ENCODE data around the gene EPB41L2.
"Not testable (repeated sequence)": the region's sequence is repeated elsewhere in the genome, so short reads cannot be mapped to it uniquely, and the experiment has no call there.

Gene EPB41L2

DNA sequence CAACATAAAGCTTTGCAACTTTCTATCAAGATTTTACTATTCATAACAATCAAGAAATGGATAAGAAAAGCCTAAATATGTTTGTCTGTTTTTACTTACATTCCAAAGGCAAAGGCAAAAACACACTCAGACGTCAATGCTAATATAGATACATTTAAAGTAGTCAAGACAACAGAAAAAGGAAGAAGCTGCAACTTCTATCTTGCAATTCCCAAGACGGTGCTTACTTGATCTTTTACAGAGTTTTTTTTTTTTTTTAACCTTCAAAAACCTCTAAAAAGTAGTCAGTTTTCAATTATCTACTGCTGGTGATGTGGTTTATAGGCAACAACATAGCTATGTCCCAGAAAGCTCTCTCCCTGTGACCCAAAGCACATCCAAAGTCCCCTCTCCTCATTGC is 58.1 kb downstream of the EPB41L2 start:
- in situ Hi-C loops (cut with HindIII; ENCODE audit: low sequenced_read_pairs): no loop called here

DNA sequence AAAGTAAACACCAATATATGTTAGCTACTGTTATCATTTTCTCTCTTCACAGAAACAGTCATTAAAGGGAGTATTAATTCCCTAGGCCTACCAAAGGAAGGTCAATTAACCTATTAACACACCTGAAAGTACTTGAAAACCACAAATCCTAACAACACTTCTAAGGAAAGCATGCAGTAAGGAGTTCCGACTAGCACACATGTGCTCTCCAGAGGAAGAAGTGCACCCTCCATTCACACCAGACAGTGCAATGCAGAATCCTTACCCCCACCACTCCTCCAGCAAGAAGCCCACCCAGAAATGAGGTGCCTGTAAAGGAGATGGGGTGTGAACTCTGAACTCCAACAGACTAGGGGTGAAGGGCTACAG is 58.7 kb downstream of the EPB41L2 start:
- in situ Hi-C loops (cut with HindIII; ENCODE audit: low sequenced_read_pairs): no loop called here

DNA sequence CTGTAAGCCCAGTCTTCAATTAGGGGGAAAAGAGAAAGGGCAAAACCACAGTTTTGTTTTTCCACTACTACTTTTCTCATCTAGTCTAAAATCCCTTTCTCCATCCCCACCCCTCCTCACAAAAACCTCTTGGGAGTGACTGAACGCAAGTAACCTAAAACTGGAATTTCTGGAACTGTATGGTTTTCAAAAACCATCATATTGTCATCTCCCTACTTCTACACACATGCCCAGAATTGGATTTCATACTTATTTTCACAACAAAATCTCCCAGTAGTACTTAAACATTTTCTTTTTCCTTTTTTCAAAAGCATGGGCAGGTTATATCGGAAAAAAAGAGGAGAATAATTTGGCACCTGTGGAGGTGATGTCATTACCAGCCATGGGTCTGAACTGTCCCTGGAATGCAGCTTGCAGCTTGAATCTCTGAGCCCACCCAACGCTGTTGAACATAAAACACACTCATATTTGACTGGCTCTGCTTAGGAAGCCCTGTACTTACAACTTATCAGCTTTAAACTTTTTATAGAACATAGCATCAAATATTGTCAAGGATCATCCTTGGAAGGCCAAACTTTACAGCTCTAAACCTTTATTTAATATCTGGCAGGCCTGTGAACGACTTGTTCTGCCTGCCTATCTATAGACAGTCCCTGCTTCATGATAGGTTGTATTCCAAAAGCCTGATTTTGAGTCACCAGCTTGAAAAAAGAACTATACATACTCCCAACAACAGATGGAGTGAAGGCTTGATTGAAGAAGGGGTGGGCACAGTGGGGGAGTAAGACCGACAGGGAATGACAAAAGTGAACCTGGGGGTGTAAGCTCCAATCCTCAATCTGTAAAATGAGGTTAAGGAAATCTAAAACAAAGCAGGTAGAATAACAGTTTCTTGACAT is 59.3 kb downstream of the EPB41L2 start:
- in situ Hi-C loops (cut with HindIII; ENCODE audit: low sequenced_read_pairs): no loop called here

DNA sequence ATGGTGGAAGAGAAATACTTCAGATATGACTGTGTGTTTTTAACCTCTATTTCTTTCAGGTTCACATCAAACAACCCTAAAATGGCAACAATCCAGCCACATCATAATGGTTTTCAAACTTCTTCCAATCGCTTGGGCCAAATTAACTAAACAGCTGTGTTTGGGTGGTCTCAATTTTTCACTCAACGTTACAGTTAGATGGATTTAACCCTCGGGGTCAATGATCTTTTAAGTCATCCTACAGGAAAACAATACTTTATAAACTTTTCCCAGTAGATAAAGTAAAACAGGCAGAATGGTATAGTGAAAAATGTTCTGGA is 60.4 kb downstream of the EPB41L2 start:
- in situ Hi-C loops (cut with HindIII; ENCODE audit: low sequenced_read_pairs): no loop called here

DNA sequence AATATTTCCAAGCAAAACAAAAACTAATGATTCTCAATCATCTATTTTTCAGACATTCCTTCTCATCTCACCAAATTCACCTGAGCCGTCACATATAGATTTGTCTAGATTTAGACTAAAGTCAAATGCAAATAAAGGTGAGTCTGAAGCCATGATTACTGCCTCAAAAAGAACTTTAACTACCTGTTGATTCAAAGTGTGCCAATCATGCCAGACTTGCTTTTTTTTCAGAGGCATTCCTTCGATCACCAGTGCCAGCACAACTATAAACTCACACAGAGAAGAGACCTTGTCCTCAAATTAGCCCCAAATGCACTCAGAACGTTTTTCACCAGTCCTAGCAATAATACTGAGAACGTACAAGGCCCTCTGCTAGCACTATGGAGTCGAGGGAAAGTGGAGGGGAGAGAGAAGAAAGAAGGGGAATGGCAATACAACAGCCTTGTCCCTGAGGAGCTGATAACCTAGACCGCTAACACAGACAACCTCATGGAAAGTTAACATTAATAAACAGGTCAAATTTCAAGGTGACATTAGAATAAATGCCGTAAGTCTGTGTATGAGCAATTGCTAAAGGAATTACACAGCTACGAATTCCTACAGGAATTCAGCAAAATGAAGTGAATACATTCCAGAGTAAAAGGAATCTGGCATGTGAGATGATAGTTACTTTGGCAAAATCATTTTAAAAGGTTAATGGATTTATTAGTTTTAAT is 60.9 kb downstream of the EPB41L2 start:
- in situ Hi-C loops (cut with HindIII; ENCODE audit: low sequenced_read_pairs): no loop called here

DNA sequence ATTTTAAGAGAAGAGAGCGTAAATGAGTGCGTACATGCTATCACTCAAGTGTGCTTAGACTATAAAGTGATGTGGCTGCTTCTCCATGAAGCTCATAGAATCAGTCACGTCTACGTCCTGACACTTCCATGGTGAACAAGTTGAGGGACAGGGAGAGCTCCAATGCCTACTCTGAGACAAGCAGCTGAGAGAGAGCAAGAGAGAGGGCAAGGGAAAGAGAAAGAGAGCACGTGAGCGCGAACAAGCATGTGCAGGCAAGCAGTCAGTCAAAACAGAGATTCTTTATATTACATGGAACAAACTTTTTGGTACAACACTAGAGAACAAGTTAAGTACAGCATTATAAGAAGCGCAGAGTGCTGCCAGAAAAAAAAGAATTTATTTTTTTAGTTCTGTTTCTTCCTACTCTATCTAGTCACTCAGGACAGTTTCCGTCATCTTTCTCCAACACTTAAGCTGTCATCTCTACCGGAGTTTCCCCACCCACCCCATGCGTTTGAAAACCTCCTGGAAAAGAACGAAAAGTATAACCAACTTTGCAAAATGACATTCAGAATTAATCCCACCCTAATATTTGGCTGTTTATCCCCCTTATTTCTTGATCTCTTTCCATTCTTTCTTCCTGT is 61.8 kb downstream of the EPB41L2 start:
- in situ Hi-C loops (cut with HindIII; ENCODE audit: low sequenced_read_pairs): no loop called here

DNA sequence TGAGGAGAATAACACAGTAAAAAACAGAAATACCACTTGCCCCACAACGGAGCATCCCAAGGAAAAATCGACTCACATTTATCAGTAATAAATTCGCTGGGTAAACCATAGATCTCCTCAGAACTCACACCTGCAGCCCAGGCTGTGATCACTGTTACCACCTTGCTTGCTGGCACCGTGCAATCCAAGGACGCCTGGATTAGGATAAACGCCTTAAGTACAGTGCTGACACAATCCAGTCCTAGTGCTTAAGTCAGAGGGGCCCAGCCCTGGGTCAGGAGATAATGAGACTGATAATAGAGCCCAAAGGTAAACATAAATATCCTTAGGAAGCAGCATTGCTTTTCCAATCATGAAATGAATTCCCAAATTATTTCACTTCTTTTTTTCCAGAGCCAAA is 62.5 kb downstream of the EPB41L2 start:
- in situ Hi-C loops (cut with HindIII; ENCODE audit: low sequenced_read_pairs): no loop called here

DNA sequence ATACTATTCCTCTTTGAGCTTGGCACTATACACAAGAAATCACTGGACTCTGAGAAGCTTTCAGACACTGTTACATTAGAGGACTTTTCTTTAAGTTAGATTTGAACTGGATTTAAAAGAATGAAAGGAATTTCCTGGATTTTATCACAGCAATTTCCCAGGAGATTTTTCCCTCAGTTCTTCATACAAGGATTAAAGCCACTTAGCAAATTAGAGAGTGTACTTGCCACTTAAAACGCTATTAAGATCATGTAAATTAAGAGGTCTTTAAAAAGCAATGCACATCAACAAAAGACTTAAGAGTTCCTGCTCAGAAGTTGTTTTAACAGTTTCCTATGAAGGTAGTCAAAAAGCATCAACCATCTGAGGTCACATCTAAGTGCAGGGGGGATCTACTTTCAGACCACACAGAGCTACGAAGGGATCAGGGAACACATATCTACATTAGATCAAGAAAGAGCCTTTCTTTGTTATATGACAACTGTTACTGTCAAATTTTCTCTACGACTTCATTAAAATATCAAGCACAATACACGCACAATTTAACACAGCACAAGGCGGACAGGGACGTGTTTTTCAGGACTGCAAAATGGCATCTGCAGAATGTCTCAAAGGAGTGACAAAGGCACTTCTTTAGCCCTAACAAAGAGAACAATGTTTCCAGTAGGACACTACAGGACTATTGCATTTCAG is 65.8 kb downstream of the EPB41L2 start:
- in situ Hi-C loops (cut with HindIII; ENCODE audit: low sequenced_read_pairs): no loop called here

DNA sequence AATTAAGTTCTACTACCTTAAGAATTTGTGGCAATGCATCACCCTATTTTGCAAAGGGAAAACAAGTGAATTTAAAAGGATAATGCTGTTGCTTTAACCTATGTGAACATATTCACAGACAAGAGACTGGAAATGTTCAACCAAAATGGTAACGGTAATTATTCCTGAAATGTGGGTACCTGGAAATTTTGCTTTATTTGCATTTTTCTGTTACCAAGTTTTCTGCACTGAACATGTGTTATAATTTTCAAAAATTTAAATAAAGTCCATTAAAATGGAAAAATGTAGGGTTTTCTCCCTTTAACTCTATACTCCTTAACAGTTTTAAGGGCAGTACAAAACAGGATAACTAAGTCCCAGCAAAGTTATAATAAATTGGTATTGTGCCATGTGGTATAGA is 66.4 kb downstream of the EPB41L2 start:
- in situ Hi-C loops (cut with HindIII; ENCODE audit: low sequenced_read_pairs): no loop called here

DNA sequence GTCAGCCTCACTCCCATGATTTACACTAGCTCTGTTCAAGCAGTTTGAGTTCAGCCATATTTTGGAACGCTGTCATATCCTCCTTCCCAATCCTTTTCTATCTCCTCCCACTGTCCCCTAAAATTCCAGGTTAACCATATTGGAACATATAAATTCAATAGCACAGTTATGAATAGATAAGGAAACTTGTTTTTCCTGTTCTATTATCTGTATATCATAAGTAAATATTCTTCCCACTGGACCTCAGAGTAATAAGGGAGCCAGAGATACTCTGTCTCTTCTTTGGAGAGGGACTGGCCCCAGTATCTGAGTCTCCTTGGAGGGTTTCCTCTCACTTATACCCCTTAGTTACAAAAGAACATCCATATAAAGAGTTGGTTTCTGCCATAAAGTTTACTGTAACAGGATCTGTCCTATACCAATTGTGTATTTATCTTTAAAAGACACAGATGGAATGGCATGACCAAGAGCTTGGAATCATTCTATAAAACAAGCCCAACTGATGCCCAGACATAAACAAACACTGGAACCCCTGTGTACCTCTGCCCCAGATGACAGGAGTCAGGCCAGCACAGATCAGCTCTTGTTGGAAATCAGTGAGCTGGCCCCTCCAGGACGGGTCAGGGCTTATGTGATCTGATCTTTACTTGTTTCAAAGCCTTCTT is 67.1 kb downstream of the EPB41L2 start:
- in situ Hi-C loops (cut with HindIII; ENCODE audit: low sequenced_read_pairs): no loop called here

DNA sequence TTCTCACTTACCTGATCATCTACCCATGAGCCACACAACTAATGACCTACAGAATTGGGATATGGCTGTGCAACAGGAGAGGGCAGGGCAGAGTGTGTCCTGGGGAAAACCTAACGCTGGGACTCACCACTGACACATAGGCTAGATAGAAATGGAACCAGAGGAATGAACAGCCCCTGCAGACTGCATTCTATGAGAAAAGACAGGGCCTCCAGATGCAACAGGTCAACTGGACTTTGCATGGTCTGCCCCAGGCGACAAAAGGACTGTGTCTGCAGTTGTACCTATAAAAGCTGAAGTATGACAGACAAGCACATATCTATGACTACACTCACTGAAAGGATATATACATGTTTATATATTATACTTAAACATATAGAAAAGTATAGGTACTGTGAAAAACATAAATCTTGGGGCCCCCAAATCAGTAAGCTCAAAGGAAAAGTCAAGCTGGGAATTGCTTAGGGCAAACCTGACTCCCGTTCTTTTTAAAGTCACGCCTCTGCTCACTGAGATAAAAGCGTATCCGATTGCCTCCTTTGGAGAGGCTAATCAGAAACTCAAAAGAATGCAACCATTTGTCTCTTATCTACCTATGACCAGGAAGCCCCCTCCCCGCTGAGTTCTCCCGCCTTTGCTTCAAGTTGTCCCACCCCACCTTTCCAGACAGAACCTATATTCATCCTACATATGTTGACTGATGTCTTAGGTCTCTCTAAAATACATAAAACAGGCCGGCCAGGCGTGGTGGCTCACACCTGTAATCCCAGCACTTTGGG is 68.5 kb downstream of the EPB41L2 start:
- in situ Hi-C loops (cut with HindIII; ENCODE audit: low sequenced_read_pairs): no loop called here

DNA sequence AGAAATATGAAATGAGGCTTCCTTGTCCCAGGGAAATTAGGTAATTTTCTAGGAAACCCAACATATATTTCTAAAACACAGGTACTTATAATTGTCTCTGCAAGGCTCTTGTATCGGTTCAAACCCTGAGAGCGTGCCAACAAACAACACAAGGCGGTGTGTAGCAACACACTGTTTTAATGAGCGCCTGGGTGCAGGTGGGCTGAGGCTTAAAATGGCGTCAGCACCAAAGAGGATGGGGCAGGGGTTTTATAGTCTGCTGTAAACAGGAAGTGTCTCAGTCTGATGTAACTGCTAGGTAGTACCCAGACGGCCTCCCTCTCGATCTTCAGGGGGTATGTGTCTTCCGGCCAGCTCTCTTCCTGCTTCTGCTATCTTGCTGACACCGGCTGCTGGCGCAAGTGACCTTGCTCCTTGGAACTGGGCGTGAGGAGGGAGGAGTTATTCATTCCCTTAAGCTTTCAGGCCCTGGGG is 69.7 kb downstream of the EPB41L2 start:
- in situ Hi-C loops (cut with HindIII; ENCODE audit: low sequenced_read_pairs): no loop called here

DNA sequence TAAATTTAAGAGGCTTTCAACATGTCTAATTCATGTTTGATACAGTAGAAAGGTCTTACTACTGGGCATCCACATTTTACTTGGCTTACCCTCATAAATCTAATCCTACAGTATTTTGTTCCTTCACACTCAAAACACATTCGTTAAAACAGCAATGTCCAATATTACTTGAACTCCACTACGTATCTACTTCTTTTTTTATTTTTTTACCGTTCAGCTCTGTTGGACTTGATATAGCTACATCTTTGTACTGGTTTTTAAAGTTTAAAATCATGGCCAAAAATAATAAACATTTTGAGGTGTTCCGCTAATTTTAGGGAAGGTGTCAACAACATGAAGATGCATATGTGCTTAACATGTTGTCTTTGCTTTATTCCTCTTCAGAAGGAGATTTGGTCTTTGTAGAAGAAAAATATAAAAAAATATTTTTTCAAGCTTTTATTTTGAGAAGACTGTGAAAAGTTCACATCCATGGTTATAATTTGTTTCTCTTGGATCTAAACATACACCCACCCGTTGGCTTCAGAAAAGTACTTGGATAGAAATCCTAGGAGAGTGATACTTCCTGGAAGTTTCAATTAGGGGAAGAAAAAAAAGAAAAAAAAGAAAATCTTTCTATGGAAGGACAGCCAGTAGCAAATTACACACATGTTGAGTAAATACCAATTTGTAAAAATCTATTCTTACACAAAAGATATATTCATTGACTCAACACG is 71.5 kb downstream of the EPB41L2 start:
- in situ Hi-C loops (cut with HindIII; ENCODE audit: low sequenced_read_pairs): no loop called here

DNA sequence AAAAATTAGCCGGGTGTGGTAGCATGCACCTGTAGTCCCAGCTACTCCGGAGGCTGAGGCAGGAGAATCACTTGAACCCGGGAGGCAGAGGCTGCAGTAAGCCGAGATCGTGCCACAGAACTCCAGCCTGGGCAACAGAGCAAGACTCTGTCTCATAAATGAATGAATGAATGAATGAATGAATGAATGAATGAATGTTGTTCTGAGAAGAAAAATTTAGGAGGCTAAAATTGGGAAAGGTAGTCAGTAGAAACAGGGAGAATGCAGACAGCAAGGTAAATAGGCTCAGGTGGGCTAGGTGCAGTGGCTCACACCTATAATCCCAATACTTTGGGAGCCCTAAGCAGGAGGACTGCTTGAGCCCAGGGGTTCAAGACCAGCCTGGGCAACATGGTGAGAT is 75.5 kb downstream of the EPB41L2 start:
- in situ Hi-C loops (cut with HindIII; ENCODE audit: low sequenced_read_pairs): not testable (repeated sequence)

DNA sequence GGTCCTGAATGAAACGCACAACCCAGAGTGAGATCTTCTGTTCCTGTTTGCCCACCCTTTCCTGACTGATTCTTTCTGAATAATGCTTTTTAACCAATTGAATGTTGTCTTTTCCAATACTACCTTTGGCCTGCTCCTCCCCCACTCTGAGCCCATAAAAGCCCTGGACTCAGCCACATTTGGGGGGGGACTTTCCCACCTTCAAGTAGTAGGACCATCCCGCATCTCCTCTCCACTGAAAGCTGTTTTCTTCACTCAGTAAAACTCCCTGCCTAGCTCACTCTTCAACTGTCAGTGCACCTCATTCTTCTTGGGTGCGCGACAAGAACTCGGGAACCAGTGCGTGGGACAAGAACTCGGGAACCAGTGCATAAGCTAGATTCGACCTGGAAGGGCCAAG is 77.9 kb downstream of the EPB41L2 start:
- in situ Hi-C loops (cut with HindIII; ENCODE audit: low sequenced_read_pairs): no loop called here

DNA sequence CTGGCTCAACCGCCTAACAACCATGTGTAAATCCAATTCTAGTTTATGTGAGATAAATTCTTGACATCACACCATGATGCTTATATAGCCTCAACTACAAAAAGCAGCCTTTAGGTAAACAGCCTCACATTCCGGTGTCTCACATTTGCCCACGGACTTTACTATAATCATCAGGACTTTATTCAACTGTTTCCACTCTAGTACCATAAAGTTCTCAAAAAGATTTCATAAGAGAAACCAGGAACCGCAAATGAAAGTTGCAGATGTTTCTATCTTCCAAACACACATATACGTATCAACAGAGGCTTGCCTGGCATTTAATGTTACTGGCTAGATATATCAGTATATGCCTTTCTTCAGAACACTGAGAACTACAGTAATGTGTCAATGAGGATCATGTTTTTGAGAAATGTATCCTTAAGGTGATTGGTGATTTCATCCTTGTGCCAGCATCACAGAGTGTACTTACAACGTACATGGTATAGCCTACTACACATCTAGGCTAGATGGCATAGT is 80.0 kb downstream of the EPB41L2 start:
- in situ Hi-C loops (cut with HindIII; ENCODE audit: low sequenced_read_pairs): no loop called here

DNA sequence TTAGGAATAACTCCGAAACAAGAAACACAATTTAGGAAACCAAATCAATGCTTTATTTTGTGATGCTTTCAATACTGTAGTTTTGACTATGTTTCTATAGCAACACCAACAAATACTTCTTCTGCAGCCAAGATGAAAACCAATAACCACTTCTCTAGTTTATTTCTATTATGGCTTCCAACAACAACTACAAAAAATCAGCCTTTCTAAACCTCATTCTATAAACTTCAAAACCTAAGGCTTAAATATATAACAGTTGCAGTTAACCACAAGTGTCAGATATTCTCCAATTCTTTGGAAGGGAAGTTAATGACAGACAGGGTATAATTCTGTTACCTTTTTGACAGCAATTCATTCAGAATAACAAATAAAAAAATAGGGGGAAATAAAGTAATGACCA is 80.9 kb downstream of the EPB41L2 start:
- in situ Hi-C loops (cut with HindIII; ENCODE audit: low sequenced_read_pairs): no loop called here

DNA sequence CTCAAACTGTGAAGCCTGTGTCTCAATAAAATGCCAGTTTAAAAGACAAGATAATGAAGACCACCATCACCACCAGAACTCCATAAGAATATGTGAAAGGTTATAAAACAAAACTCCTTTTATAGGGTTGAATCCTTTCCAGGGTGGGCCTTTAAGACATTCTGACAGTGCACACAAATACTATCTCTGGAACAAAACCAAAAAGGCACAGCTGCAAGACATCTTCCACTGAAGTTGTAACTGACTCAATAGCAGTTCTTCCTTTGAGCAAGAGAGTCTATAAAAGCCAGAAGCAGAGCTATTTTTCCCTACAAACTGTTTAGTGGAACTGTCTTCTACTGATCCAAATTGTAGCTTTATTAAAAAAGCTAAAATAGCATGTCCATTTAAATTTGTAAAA is 81.6 kb downstream of the EPB41L2 start:
- in situ Hi-C loops (cut with HindIII; ENCODE audit: low sequenced_read_pairs): no loop called here

DNA sequence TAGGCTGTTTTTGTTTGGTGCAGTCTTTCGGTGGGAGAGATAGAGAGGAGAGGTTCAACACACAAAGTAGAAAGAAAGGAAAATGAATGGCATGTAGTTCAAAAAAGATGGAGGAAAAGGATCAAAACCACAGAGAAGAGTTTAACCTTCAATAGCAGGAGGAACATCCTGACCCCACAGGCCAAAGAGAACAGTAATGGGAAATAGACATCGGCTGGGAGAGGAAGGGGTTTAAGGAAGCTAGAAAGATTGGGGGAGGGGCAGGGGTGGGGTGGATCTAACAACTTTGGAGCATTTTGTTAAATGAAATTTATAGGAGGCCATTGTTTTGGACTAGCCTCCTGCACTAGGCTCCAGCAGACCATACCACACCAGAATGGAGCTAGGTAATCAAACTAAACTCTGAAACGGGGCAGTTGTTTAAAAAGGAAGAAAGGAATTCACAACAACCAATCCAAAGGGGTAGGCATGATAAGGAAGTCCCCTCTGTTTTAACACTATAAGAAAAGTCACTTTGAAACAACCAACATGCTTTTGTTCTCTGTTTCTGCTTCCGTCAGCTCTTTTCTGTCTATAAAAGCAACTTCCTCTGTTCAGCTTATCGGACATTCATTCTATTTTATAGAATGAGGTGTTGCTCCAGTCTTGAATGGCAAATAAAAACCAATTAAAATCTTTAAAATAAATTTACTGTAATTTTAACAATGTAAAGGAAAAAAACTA is 82.6 kb downstream of the EPB41L2 start:
- in situ Hi-C loops (cut with HindIII; ENCODE audit: low sequenced_read_pairs): no loop called here
